NOMO-1 (cell line): ENCODE results near the gene IFT172.
A peak's percentile ranks its signal among the peaks of the same experiment; 100 is the strongest.
"Not testable (repeated sequence)": the region's sequence is repeated elsewhere in the genome, so short reads cannot be mapped to it uniquely, and the experiment has no call there.

Experiments
- DNase-seq, 2 experiments: peaks; one replicate each; lab custom pipeline; 2025; ENCODE audit not compliant: unreplicated experiment in 2 of 2; lab: John Stamatoyannopoulos, UW

The IFT172 gene

DNA sequence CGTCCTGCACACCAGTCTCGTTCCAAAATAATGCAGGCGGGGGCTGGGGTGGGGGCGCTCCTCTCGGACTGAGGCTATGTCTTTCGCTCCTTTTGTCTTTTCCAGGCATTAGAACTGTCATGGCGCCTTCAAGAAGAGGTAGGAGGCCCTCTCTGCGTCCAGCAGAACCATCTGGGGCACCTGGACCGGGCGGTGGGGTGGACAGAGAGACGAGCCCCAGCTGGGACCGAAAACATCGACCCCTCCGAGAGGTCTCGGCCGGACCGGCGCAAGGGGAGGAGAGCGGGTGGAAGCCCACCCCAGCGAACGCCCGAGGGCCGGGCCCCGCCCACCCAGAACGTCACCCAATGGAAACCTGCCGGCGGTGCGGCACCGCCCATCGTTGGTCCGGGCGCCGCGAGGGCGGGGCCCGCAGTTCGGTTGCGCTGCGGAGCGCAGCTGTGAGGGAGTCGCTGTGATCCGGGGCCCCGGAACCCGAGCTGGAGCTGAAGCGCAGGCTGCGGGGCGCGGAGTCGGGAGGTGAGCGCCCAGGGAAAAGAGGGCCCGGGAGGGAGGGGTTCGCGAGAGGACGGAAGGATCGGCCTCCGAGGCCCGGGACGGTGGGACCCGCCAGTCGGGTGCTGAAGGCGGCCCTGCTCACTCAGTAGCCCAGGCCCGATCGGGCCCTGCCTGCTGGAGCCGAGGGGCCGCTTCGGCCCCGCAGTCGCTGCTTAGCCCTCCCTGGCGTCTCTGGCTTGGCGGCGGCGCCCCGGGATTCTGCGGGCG is 61.1 kb downstream of the IFT172 start, which contains the start of gene NRBP1:
Gene NRBP1, plus strand, starts transcription at position 419 of the 765 bp plus-strand sequence. CDS start 4,643 bp downstream, outside the sequence.
- peak; percentile 81 to 95 for DNase-seq

DNA sequence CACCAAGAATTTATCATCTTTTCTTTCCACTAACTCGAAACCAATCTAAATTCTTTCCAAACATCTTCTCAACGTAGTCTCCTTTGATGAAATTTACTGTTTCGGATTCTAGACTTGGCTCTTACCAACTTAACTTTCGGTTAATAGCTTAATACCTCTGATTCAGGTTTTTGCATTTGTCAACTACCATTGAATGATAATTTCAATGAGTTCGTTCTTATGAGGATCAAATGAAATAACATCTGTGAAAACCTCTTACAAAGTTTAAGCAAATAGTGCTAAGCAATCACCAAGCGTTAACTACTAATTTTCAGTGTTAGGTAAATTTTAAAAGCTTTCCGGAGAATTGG is 61.7 kb downstream of the IFT172 start:
- DNase-seq, result peak in 1 of 2 experiments; percentile 51

DNA sequence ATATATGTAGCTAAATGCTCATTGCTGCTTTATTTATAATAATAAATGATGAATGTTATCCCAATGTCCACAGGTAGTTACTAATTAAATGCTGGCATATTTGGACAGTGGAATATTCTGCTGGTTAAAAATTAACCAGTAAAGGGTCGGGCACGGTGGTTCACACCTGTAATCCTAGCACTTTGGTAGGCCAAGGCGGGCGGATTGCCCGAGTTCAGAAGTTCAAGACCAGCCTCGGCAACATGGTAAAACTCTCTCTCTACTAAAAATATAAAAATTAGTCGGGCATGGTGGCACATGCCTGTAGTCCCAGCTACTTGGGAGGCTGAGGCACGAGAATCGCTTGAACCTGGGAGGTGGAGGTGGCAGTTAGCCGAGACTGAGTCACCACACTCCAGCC is 64.5 kb downstream of the IFT172 start:
- not testable (repeated sequence) for DNase-seq

DNA sequence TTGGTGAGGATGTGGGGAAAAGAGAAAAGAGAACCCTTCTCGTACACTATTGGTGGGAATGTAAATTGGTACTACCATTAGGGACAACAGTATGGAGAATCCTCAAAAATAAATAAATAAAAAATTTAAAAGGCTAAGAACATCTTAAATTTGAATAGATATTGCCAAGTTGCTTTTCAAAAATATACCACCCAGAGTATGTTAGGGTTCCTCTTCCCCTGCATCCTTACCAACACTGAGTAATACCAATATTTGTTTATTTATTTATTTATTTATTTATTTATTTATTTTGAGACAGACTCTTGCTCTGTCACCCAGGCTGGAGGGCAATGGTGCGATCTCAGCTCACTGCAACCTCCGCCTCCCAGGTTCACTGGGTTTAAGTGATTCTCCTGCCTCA is 66.6 kb downstream of the IFT172 start:
- DNase-seq, result no peak

DNA sequence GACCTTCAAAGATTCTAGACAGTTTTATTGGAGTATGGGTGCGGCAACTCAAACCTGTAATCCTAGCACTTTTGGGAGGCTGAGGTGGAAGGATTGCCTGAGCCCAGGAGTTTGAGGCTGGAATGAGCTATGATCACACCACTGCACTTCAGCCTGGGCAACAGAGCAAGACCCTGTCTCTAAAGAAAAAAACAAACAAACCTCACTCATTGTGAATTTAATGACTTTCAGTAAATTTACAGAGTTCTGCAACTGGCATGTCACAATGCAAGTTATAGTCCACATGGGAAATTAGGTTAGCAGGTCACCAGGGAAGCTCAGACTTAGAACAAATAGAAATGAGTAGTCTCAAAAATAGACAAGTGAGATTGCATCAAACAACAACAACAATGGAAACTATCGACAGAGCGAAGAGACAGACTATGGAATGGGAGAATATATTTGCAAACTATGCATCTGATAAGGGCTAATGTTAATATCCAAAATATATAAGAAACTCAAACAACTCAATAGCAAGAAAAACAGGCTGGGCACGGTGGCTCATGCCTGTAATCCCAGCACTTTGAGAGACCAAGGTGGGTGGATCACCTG is 67.8 kb downstream of the IFT172 start:
- no peak for DNase-seq

DNA sequence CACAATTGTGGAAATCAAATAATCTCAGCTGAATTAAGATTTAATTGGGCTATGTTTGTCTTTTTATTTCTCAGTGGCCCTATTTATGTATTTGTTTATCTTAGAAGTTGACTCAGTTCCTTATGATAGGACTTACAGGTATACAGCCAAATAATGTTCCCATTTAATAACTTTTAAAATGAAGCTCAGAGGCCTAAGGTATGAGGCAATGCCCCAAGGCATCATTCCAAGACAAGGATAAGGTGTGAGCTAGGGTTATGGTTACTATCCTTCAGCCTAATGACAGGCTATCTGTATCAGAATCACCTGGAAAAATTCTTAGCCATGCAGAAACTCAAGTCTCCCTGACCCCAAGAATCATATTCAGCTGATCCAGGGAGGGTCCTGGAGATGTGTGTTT is 68.5 kb downstream of the IFT172 start:
- no peak for DNase-seq

DNA sequence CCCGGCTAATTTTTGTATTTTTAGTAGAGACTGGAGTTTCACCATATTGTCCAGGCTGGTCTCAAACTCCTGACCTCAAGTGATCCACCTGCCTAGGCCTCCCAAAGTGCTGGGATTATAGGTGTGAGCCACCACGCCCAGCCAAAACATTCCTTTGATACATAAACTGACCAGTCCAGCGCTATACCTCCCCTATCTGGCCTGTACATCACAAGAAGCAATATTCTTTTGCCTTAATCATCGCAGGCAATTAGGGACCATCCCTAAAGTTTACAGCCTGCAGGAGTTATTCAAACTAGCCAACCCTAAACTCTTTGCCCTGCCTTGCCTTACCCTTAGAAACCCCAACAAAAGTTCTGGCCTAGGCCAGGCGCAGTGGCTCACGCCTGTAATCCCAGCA is 73.4 kb downstream of the IFT172 start:
- DNase-seq, result no peak

DNA sequence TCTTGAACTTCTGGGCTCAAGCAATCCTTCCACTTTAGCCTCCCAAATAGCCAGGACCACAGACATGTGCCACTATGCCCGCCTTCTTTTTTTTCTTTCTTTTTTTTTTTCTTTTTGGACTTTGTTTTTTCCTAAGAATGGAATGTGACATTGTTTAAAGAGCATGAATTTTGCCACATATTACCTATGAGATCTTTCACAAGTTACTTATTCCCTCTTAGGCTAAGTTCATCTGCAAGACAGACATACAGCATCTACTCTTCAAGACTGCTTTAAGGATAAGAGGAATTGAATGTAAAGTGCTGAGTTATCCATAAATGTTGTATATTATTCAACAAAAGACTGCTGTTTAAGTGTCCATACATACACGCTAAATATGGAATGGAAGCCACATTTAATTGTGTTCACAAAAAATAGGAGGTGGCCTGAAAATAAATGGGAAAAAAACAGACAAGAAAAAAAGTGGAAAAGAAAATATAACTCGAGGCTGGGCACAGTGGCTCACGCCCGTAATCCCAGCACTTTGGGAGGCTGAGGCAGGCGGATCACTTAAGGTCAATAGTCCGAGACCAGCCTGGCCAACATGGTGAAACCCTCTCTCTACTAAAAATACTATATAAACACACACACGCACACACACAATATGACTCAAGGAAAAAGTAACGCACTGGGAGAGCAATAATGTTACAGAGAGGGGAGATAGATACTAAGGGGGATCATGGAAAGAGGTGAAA is 77.0 kb downstream of the IFT172 start:
- no peak for DNase-seq

DNA sequence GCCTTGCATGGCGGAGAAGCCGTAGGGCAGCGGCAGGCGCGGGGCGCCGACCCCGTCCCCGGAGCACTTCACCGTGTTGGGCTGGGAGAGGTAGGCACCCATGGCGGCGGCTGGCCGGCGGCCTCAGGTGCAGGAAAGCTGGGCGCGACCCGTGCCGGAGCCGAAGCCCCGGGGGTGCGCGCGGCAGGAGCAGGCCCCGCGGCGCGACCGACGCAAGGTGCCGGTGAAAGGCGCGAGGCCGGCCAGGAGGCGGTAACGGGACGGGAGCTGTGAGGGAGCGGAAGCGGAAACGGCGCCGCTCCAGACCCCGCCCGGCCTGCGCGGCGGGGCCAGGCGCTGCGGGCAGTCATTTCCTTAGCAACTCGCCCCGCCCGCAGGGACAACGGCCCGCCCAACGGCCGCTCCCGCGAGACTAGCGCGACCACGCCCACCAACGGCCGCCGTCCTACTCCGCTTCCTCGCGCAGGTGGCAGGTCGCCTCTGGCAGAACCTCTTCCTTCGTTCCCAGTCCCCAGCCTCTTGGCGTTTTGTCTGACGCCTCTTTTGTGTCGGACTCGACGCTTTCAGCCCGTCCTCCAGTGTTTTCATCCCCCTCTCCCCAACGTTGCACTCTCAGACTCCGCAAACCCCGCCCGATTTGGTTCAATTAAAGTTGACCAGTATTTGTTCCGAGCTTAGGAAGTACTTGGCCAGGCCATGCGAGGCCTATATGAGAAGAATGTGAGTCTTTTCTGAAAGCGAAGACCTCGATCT is 80.0 kb downstream of the IFT172 start, which contains the start of gene PPM1G:
Gene PPM1G, minus strand, starts transcription at position 271 of the 753 bp plus-strand sequence. Its CDS starts 169 bp downstream, at position 102.
- peak; percentile 89 to 98 for DNase-seq

DNA sequence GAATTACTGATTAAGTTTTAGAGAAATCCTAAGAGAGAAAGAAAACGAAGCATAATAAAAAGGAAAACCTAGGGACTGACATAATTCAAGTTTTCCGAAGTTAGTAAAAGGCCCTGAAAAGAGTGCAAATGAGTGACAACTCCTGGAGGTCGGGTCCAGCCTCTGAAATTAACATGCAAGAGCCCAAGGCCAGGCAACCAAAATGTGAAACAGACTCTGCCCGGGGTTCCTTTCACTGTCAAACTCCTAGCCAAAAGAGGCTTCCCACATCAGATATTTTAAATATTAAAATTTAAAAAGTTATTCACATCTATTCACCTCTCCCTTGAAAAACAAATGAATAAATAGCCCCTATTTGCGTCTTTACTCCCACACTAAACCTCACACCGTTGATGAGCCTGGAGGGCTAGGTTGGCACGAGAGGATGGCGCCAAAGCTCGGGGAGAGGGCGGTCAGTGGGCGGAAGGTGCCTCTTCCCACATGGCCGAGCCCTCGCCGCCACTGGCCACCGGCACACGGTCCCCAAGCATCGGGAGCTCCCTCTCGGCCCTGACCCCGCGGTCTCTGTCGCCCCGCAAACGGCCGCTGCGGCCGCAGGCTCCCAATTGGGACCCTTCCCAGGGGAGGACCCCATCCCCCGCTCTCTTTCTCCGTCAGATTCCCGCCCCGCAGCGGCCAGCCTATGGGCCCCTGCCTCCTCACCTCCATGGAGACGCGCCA is 80.8 kb downstream of the IFT172 start:
- peak; percentile 25 to 51 for DNase-seq

DNA sequence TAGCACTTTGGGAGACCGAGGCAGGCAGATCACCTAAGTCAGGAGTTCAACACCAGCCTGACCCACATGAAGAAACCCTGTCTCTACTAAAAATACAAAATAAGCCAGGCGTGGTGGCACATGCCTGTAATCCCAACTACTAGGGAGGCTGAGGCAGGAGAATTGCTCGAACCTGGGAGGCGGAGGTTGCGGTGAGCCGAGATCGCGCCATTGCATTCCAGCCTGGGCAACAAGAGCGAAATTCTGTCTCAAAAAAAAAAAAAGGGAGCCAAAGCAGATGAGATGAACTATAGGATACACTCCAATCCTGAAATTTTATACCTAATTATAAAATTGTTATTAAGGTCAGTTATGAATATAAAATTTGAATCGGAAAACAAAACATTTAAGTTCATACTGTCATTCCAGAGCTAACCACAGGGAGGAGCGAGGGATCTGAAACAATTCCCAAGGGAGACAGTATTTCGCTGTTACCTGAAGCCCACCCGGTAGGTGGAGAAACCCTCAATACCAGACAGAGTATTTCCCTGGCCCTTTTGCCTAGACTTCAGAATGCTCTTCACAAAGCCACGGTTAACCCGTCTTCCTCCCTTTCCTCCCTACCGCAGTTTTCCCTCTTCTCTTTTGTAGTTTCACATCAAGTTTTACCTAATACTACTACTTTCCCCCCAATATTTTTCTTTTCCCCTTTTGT is 81.6 kb downstream of the IFT172 start:
- DNase-seq, result no peak

DNA sequence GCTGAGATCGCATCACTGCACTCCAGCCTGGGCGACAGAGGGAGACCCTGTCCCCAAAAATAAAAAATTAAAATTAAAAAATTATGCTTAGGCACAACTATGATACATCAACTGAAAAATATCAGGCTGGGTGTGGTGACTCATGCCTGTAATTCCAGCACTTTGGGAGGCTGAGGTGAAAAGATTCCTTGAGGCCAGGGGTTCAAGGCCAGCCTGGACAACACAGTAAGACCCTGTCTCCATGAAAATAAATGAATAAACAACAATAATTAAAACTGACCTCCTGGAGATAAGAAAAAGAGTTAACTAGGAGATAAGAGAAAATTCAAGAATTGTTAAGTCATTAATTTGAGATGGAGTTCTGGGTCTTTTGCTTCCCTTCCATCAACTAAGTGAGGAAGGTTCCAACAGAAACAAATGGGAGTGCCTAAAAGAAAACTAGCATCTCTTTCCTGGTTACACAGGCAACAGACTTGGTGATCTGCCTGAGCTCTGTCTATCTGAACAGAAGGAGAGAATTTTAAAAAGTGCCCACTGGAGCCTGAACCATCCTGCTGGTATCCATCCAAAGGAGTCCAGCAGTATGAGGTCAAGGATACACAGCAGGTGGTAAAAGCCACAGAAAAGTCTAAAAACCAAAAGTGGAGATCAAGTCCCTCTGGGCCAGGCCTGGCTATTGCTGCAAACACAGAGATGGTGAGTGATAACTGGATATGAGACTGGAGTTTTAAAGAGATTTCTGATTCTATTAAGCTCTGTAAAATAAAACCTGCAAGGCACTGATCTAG is 89.0 kb downstream of the IFT172 start:
- DNase-seq, result no peak

DNA sequence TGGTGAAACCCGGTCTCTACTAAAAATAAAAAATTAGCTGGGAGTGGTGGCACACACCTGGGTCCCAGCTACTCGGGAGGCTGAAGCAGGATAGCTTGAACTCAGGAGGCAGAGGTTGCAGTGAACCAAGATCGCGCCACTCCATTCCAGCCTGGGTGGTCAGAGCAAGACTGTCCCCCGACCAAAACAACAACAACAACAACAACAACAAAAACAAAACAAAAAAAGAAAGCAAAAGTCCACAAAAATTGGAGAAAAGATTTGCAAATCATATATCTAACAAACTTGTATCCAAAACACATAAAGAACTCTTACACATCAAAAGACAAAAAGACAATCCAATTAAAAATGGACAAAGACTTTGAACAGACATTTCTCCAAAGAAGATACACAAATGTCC is 90.6 kb downstream of the IFT172 start:
- DNase-seq, result no peak
